ENCODE results near the gene EVC2.

Gene EVC2

GRCh38 chr4:5660185-5660584, 48.2 kb downstream of the EVC2 start:
- no peak for DNase-seq

DNA sequence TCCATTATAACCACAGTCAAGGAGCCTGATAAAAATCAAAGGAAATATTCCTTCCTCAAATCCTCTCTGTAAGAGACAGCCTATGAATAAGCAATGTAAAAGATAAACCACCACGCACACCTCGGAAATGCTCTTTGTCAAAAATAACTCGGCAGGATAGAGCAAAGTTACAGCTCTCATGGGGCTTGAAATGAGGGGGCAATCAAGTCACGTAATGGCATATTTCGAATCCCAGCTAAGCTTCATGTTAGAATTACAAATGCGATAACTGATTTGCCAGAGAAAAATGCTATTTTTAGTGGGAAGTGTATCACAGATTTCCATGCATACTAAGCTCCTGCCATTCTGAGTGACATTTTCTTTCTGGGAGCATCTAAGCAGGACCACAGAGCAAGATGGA, 49.4 kb downstream of the EVC2 start:
- no peak for DNase-seq

- DNase-seq, result no peak
These were observed 51.9 kb downstream of the EVC2 start for GRCh38 chr4:5656415-5656814.

DNA sequence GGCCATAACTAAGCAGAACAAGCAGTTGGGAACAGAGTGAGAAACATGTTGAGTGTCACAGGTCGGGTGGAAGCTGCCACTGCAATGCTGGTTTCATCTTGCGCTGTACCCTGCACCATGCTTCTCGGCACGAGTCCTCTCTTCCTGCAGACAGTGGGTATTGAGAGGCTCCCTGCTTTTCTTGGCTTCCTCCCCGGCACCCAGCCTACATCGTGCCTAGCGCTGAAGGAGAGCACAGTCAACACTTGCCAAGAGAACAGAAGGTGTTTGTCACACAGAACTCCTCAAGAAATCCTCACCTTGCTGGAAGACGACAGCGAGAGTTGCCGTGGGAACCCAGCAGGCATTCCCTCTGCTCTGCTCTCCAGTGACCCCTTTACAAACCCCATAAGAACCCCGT, 53.6 kb downstream of the EVC2 start:
- no peak for DNase-seq

- no peak for DNase-seq
These were observed 57.3 kb downstream of the EVC2 start for GRCh38 chr4:5651089-5651488.

DNA sequence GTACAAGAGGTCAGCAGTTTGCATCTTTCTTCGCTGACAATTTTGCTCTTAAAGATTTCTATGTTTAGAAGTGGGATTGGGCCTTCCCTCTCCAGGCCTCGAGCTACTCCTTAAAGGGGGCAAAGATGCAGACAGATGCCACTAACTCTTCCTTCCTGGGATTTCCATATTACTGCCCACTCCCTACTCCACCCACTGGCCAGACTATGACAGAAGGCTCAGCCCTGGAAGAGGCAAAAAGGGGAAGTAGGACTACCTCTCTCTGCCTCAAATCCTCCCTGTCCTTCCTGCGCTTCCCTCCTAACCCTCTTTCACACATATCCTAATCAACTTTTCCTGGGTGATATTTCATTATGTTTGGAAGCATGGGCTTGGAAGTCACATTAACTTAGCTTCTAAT, 58.3 kb downstream of the EVC2 start:
- no peak for DNase-seq

GRCh38 chr4:5647351-5647750, 61.0 kb downstream of the EVC2 start:
- DNase-seq, result no peak

DNA sequence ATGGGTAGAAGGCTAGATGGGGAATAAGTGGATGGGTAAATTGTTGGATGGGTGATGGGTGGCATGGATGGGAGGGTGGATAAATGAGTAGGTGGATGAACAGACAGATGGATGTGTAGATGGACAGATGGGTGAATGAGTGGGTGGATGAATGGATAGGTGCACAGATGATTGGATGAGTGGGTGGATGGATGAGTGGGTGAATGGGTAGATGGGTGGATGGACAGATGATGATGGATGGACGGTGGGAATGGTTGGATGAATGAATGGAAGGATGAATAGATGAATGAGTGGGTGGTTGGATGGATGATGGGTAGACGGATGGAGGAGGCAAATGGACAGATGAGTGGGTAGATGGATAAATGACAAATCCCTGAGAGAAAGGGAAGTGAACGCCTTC, 68.3 kb downstream of the EVC2 start:
- DNase-seq, result no peak

- no peak for DNase-seq
These were observed 68.8 kb downstream of the EVC2 start for GRCh38 chr4:5639556-5639955.

GRCh38 chr4:5638976-5639375, 69.4 kb downstream of the EVC2 start:
- DNase-seq, result no peak

DNA sequence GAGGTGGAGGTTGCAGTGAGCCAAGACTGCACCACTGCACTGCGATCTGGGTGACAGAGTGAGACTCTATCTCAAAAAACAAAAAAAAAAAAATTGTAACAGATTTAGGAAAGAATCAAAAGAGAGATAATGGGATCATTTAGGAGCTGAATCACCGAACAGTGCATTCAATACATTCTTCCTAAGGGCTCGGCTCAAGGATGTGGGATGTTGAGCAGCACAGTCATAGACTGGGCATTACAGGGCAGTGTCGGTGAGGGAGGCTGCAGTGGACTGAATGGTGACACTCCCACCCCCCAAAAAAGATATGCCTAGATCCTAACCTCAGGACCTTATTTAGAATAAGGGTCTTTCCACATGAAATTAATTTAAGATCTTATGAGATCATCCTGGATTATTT, 70.0 kb downstream of the EVC2 start:
- no peak for DNase-seq

- DNase-seq, result no peak
These were observed 71.3 kb downstream of the EVC2 start for GRCh38 chr4:5636766-5637670.

GRCh38 chr4:5635826-5636195, 72.5 kb downstream of the EVC2 start:
- no peak for DNase-seq

GRCh38 chr4:5632571-5632970, 75.8 kb downstream of the EVC2 start:
- no peak for DNase-seq

DNA sequence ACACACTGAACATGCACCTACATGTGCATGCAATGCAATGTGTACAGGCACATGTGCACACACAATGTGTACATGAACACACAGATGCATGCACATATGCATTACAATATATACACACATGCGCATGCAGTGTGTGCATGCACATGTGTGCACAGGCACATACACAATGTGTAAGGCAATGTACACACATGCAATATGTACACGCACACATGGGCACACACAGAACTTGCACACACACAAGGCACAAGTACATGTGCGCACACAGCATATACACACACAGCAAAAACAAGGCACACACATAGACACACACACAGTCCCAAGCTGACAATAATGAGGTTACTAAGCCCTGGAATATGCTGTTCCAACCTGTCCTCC, 76.3 kb downstream of the EVC2 start:
- DNase-seq, result no peak

DNA sequence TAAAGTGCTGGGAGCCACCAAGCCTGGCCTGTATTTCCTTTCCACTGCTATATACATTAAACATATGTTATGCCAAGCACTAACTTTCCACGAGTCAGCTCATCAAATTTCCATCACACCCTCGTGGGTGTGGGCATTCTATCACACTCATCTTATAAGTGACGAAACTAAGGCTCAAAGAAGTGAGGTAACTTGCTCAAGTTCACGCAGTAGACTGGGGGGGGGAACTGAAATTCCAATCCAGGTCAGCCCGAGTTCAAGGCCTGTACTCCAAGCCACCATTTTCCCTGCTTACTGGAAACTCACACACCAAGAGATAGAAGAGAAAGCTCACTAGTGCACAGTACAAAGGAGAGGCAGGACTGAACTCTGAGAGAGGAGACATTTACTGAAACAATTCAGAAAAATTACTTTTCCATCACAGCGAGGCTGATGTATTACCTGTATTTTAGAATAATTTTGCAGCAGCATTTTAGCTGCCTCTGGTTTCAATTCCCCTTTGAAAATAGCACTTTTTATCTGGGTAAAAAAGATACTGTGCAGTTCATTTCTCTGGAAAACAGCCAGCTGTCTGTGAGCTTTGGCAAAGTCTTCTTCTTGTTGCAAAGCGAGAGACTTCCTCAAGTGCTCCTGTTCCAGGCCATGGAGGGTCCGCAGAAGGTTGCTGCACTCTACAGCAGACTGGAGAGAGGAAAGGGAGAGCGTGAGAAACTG, 76.8 kb downstream of the EVC2 start:
- DNase-seq, result no peak

- no peak for DNase-seq
These were observed 77.6 kb downstream of the EVC2 start for GRCh38 chr4:5630762-5631161.

DNA sequence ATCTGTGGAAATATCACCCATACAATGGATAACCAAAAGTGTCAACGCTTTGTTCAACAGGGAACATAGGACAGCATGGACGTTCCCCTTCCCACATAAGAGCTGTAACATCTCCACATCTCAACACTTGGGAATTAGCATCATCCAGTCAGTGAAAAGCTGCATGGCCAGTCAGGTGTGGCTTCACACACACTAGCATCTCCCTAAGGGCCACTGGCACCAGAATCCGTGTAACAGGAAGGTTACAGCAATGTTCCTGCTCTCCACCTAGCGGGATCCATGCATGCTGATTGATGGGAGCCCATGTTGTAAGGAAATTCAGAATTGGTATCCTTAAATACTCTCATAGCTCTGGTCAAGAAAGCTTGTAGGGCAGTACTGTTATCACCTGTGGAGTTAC, 78.8 kb downstream of the EVC2 start:
- DNase-seq, result no peak

- no peak for DNase-seq
These were observed 81.4 kb downstream of the EVC2 start for GRCh38 chr4:5626913-5627312.

DNA sequence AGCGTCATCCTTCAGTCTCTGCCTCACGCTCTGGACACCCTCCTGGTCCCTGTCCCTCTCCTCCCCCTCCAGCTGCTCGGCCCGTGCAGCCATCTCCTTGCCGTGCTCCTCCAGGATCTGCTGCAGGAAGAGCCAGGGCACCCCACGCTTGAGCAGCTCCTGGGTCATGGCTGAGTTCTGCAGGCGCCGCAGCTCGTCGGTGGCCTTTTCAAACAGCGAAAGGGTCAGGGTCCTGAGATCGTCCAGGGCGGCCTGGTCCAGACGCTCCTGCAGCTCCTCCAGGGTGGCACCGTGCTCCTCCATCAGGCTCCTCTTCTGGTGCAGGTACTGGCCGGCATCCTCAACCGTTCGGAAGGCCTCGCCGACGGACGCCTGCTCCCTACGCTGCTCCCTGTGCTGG, 85.8 kb downstream of the EVC2 start:
- no peak for DNase-seq

- peak in 1 of 2 experiments; percentile 5 for DNase-seq
These were observed 88.3 kb downstream of the EVC2 start for GRCh38 chr4:5619913-5620625.

DNA sequence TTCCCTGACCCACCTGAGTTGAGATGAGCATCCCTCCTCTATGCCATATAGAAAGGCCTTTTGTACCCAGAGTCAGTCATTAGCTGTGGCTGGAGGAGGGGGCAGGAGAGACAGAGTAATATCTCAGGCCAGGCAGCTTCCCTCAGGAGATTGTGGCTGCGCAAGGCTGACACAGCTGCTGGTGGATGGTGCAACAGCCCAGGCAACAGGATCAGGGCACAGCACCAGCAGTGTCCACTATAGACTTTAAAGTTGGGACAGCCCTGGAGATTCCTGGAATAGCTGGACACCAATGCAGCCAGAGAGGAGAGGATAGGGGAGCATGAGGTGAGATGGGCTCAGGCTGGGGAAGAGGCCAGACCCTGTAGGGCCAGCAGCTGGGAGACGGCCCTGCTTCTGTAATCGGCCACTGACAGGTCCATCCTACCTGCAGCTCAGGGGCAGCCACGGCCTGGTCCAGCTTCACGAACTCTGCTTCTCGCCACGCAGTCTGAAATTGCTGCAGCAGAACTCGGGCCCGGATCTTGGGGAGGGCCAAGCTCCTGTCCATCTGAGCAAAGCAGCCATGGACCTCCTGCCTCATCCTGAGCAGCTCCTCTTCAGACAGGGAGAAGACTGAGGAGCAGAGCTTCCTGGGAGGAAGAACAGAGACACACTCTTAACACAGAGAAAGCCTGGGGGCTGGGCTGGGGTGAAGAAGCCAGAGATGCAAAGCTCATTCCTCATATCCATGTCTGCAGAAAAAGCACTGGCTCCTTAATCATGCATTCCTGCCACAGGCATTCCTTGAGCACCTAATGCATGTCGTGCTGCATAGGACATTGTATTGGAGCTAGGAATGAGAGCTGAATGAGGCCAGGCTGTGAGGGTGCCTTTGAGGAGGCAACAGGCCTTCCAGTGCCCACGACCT, 90.1 kb downstream of the EVC2 start:
- no peak for DNase-seq
